GM12891 (cell line): ENCODE measurements around the gene LRMDA.

Source experiments
- PAX5 ChIP-seq: IDR thresholded peaks from 2 replicates; pipeline ENCODE4 v1.6.1; 2011; ENCODE audit warnings: low read length, moderate library complexity, mild to moderate bottlenecking; ENCODE audit not compliant: insufficient read depth, severe bottlenecking
- POLR2A ChIP-seq: IDR thresholded peaks from 2 replicates; pipeline ENCODE4 v1.6.1; 2011; ENCODE audit warnings: low read depth, low read length, control low read depth
- POU2F2 ChIP-seq: IDR thresholded peaks from 2 replicates; pipeline ENCODE4 v1.6.1; 2011; ENCODE audit warnings: low read depth, mild to moderate bottlenecking, control low read depth, low read length, moderate library complexity
- SPI1 ChIP-seq: IDR thresholded peaks from 2 replicates; pipeline ENCODE4 v1.6.1; 2011; ENCODE audit warnings: low read depth, low read length, control low read depth

DNA sequence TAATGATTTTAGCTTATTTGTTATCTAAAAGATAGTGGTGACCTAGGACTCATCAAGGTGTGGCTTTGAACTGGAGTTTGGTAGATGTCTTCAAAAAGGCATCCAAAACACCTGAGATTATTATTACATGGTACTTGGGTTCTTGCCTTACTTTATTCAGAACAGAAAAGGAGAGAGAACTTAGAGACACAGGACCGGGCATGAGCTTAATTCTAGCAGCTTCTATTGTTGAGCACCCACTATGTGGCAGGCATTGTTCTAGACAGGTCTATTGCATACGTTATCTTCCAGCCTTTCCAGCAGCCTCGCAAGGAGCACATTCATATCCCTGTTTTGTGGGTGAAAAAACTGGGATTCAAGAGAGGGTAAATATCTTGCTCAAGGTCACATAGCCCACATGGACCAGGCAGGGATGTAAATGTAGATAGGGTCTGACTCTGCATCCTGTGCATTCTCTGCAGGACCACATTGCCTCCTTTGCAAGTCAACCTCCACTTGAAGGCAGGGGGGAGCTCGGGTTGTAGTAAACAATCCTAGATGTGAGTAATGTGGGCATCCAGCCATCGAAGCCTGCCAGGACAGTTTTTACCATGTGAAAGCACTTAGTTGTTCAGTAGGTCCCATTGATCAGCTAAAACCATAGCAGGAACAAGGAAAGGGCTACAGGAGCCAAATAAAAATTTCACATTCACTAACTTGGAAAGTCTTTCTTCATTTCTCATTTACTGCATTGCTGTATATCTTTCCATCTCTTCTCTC lies 551.4 kb downstream of the LRMDA start:
- TF ChIP-seq POLR2A: no peak
- TF ChIP-seq PAX5: no peak
- no peak for TF ChIP-seq POU2F2
- TF ChIP-seq SPI1: no peak
